Vagina (tissue), 2 donors: ENCODE data around the gene EHBP1. TPM values are rescaled to one million over a fixed set of nuclear protein-coding genes. Genes with fewer than 3 reads are reported as not detected.

Experiments used
- DNase-seq, 2 donors: peaks; one replicate each; pipeline ENCODE4 v3.0.0-alpha.2; 2017; ENCODE audit errors: extremely low spot score in 2 of 2
- H3K27ac ChIP-seq: fragments of 200-600 bp; sonication (generic); one replicate; pipeline ENCODE4 v1.5.1; 2019
- H3K27me3 ChIP-seq: fragments of 200-600 bp; sonication (generic); one replicate; pipeline ENCODE4 v1.5.1; 2019
- H3K36me3 ChIP-seq, 2 donors: fragments of 200-600 bp; sonication (generic); one replicate each; pipeline ENCODE4 v1.5.1; 2017 to 2019
- H3K4me1 ChIP-seq: fragments of 200-600 bp; sonication (generic); one replicate; pipeline ENCODE4 v1.5.1; 2019
- H3K4me3 ChIP-seq, 2 donors: fragments of 200-600 bp; sonication (generic); 1 replicate in 1 of 2; 2 replicates in 1 of 2; pipeline ENCODE4 v1.5.1; 2016 to 2019
- H3K9me3 ChIP-seq: fragments of 200-600 bp; sonication (generic); one replicate; pipeline ENCODE4 v1.5.1; 2019
- POLR2A ChIP-seq, 2 donors: fragments of 450-650 bp; IDR thresholded peaks; one replicate each; pipeline ENCODE4 v1.6.1; 2017; ENCODE audit warnings: antibody characterized with exemption in 2 of 2, mild to moderate bottlenecking in 2 of 2, moderate library complexity in 2 of 2
- POLR2AphosphoS5 ChIP-seq, 2 donors: sonication (generic); formaldehyde crosslinking; IDR thresholded peaks; one replicate each; pipeline ENCODE4 v1.9.0; 2017; ENCODE audit warnings: antibody characterized with exemption in 2 of 2, mild to moderate bottlenecking in 2 of 2, low read depth in 1 of 2; ENCODE audit not compliant: insufficient read depth in 1 of 2
- intact Hi-C: fragments of 100-400 bp; cut with DNase I; formaldehyde crosslinking; loops from one replicate; pipeline ENCODE4 v1.15.1; 2023
- total RNA-seq: library from RNA; depleted of rRNA; stranded (reverse); fragments of >200 nt; gene quantifications from one replicate; pipeline ENCODE4 v1.2.3, GENCODE V29; 2016
- TF ChIP-seq, protein P1 (sequence below), 3 experiments: fragments of 450-650 bp in 2 of 3; fragments of 200-600 bp in 1 of 3; sonication (generic) in 1 of 3; IDR thresholded peaks; one replicate each; pipeline ENCODE4 v1.5.1; 2017 to 2019; ENCODE audit warnings: antibody characterized with exemption in 3 of 3, mild to moderate bottlenecking in 2 of 3, moderate library complexity in 2 of 3

EHBP1 gene
- total RNA-seq, 1 donor from 2014 or later = 97.7 TPM

GRCh38 chr2:62968168-62968567 lies 262.7 kb downstream of the EHBP1 start:
- intact Hi-C loops = no loop called here

GRCh38 chr2:62968668-62969067 lies 263.2 kb downstream of the EHBP1 start:
- Histone ChIP-seq H3K27ac (no peak overlapping the region), H3K36me3 (no peaks in the 10 kb centered on the region), H3K9me3 (no peaks in the 10 kb centered on the region), H3K4me3 (no peak overlapping the region), H3K27me3 (no peaks in the 10 kb centered on the region), H3K4me1 (no peaks in the 10 kb centered on the region)
- DNase-seq = no peak
- intact Hi-C loops = no loop called here
- no peak for TF ChIP-seq POLR2A (IDR thresholded peaks at IDR 0.05)
- TF ChIP-seq POLR2AphosphoS5 (IDR thresholded peaks at IDR 0.05; ENCODE audit: insufficient read depth in 1 of 2, low read depth in 1 of 2) = no peak
- TF ChIP-seq, protein P1, sequence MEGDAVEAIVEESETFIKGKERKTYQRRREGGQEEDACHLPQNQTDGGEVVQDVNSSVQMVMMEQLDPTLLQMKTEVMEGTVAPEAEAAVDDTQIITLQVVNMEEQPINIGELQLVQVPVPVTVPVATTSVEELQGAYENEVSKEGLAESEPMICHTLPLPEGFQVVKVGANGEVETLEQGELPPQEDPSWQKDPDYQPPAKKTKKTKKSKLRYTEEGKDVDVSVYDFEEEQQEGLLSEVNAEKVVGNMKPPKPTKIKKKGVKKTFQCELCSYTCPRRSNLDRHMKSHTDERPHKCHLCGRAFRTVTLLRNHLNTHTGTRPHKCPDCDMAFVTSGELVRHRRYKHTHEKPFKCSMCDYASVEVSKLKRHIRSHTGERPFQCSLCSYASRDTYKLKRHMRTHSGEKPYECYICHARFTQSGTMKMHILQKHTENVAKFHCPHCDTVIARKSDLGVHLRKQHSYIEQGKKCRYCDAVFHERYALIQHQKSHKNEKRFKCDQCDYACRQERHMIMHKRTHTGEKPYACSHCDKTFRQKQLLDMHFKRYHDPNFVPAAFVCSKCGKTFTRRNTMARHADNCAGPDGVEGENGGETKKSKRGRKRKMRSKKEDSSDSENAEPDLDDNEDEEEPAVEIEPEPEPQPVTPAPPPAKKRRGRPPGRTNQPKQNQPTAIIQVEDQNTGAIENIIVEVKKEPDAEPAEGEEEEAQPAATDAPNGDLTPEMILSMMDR (IDR thresholded peaks at IDR 0.05) = no peak

More at GRCh38 chr2:62968168-62968567, 262.7 kb downstream of the EHBP1 start:
- no peak for TF ChIP-seq POLR2AphosphoS5 (IDR thresholded peaks at IDR 0.05; ENCODE audit: insufficient read depth in 1 of 2, low read depth in 1 of 2)
- TF ChIP-seq, protein P1 (IDR thresholded peaks at IDR 0.05) = no peak
- no peak for TF ChIP-seq POLR2A (IDR thresholded peaks at IDR 0.05)
- no peak for DNase-seq
- H3K36me3 ChIP-seq = no peaks in the 10 kb centered on the region
- no peak overlapping the region for H3K27ac ChIP-seq
- no peaks in the 10 kb centered on the region for H3K27me3 ChIP-seq
- H3K9me3 ChIP-seq = no peaks in the 10 kb centered on the region
- no peak overlapping the region for H3K4me3 ChIP-seq
- no peaks in the 10 kb centered on the region for H3K4me1 ChIP-seq

DNA sequence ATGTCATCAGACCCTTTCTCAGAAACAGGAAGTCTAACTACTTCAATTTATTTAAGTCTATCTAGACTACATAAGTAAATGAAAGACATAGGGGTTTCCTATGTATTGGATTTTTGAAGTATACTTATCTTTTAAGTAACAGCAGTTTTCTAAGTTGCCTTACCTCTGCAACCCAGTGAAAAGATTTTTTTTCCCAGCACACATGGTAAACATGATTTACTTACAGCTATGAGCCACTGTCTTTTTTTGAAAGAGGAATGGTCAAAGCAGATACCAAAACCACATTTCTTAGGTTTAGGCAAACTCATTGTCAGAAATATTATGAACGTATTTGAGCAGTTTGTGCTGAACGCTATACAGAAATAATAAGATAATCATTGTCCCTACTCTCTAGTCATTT lies 266.4 kb downstream of the EHBP1 start:
- H3K4me1 ChIP-seq = no peaks in the 10 kb centered on the region
- no peak overlapping the region for H3K4me3 ChIP-seq
- H3K27me3 ChIP-seq = no peaks in the 10 kb centered on the region
- no peak overlapping the region for H3K27ac ChIP-seq
- DNase-seq = no peak
- intact Hi-C loops = no loop called here
- H3K36me3 ChIP-seq = no peaks in the 10 kb centered on the region
- TF ChIP-seq POLR2A (IDR thresholded peaks at IDR 0.05) = no peak
- H3K9me3 ChIP-seq = no peaks in the 10 kb centered on the region

GRCh38 chr2:62972601-62973000 lies 267.1 kb downstream of the EHBP1 start:
- DNase-seq = no peak
- H3K9me3 ChIP-seq = no peaks in the 10 kb centered on the region
- no peaks in the 10 kb centered on the region for H3K36me3 ChIP-seq
- TF ChIP-seq POLR2A (IDR thresholded peaks at IDR 0.05) (no peak), POLR2AphosphoS5 (IDR thresholded peaks at IDR 0.05; ENCODE audit: insufficient read depth in 1 of 2, low read depth in 1 of 2) (no peak)
- TF ChIP-seq, protein P1 (IDR thresholded peaks at IDR 0.05) = no peak
- H3K27me3 ChIP-seq = no peaks in the 10 kb centered on the region
- H3K4me1 ChIP-seq = no peaks in the 10 kb centered on the region
- intact Hi-C loops = no loop called here
- H3K4me3 ChIP-seq = no peak overlapping the region
- no peak overlapping the region for H3K27ac ChIP-seq

GRCh38 chr2:62974999-62975398 lies 269.5 kb downstream of the EHBP1 start:
- intact Hi-C loops = no loop called here
- Histone ChIP-seq H3K9me3 (no peaks in the 10 kb centered on the region), H3K4me3 (no peak overlapping the region), H3K36me3 (peaks cover 0 to 9% of the 10 kb centered on the region in 2 donors), H3K4me1 (no peaks in the 10 kb centered on the region), H3K27me3 (no peaks in the 10 kb centered on the region), H3K27ac (no peak overlapping the region)
- no peak for TF ChIP-seq POLR2A (IDR thresholded peaks at IDR 0.05)
- TF ChIP-seq, protein P1 (IDR thresholded peaks at IDR 0.05) = no peak
- no peak for TF ChIP-seq POLR2AphosphoS5 (IDR thresholded peaks at IDR 0.05; ENCODE audit: insufficient read depth in 1 of 2, low read depth in 1 of 2)
- no peak for DNase-seq
